OCI-LY7 (cell line): Measurements from ENCODE around the gene GCM1. TPM values are rescaled to one million over a fixed set of nuclear protein-coding genes. Genes with fewer than 3 reads are reported as not detected.

Experiments
- BruUV-seq: library from RNA; stranded (reverse); fragments of 400-500 nt; replicated peaks from 2 replicates; lab custom pipeline; 2021; lab: Mats Ljungman, UMichigan
- CTCF ChIA-PET: fragments of 300-600 bp; sonication (Branson Sonifier 250); formaldehyde crosslinking; loops from one replicate; lab custom pipeline; 2022; ENCODE audit warnings: antibody characterized with exemption; ENCODE audit not compliant: unreplicated experiment; lab: Charles Lee
- POLR2A ChIA-PET: fragments of 300-600 bp; sonication (Branson Sonifier 250); formaldehyde crosslinking; loops from one replicate; lab custom pipeline; 2022; ENCODE audit warnings: antibody characterized with exemption; lab: Charles Lee
- DNase-seq: peaks from one replicate; pipeline ENCODE4 v3.0.0-alpha.2; 2015; ENCODE audit warnings: low spot score
- H2AFZ ChIP-seq: fragments of 200-600 bp; sonication (generic), shearing (Covaris generic); 2 replicates; pipeline ENCODE4 v1.6.1; 2014; ENCODE audit warnings: mild to moderate bottlenecking, antibody characterized with exemption, low read length, moderate library complexity
- H3K27ac ChIP-seq: fragments of 200-600 bp; sonication (generic); 2 replicates; pipeline ENCODE4 v1.5.1; 2014; ENCODE audit warnings: mixed run types, low read depth, mild to moderate bottlenecking, moderate library complexity, low read length, inconsistent platforms; ENCODE audit not compliant: poor library complexity, severe bottlenecking
- H3K36me3 ChIP-seq: fragments of 200-600 bp; sonication (generic); 2 replicates; pipeline ENCODE4 v1.6.1; 2014; ENCODE audit warnings: mild to moderate bottlenecking, antibody characterized with exemption, low read length, moderate library complexity, mixed read lengths; ENCODE audit not compliant: insufficient read depth
- H3K4me1 ChIP-seq: fragments of 200-600 bp; sonication (generic); 2 replicates; pipeline ENCODE4 v1.5.1; 2014; ENCODE audit warnings: mild to moderate bottlenecking, low read length; ENCODE audit not compliant: insufficient read depth, poor library complexity, severe bottlenecking
- H3K4me2 ChIP-seq: fragments of 200-600 bp; sonication (generic); 2 replicates; pipeline ENCODE4 v1.6.1; 2014; ENCODE audit warnings: mild to moderate bottlenecking, low read length
- H3K4me3 ChIP-seq: fragments of 200-600 bp; sonication (generic); 2 replicates; pipeline ENCODE4 v1.5.1; 2014; ENCODE audit warnings: mild to moderate bottlenecking, low read depth, low read length; ENCODE audit not compliant: poor library complexity, severe bottlenecking
- H3K79me2 ChIP-seq: fragments of 200-600 bp; sonication (generic); 2 replicates; pipeline ENCODE4 v1.6.1; 2016; ENCODE audit warnings: low read depth, mild to moderate bottlenecking, low read length, moderate library complexity, mixed read lengths; ENCODE audit not compliant: insufficient read depth
- H3K9me2 ChIP-seq: fragments of 200-600 bp; sonication (generic); 2 replicates; pipeline ENCODE4 v1.6.1; 2016; ENCODE audit warnings: mild to moderate bottlenecking, low read length, mixed read lengths; ENCODE audit not compliant: insufficient read depth
- H3K9me3 ChIP-seq: fragments of 200-600 bp; sonication (generic); 2 replicates; pipeline ENCODE4 v1.6.1; 2014; ENCODE audit warnings: mild to moderate bottlenecking, mixed run types, low read length, mixed read lengths
- H4K20me1 ChIP-seq: fragments of 200-600 bp; sonication (generic); 2 replicates; pipeline ENCODE4 v1.6.1; 2014; ENCODE audit warnings: mild to moderate bottlenecking, antibody characterized with exemption, low read length, moderate library complexity, mixed read lengths; ENCODE audit not compliant: insufficient read depth
- CTCF ChIP-seq: fragments of 200-600 bp; sonication (generic); conservative IDR thresholded peaks from 2 replicates; pipeline ENCODE4 v1.5.1; 2014; ENCODE audit warnings: mild to moderate bottlenecking, antibody characterized with exemption, low read length, moderate library complexity, mixed read lengths
- EZH2phosphoT487 ChIP-seq: fragments of 200-600 bp; sonication (generic); IDR thresholded peaks from 2 replicates; pipeline ENCODE4 v1.6.1; 2018; ENCODE audit warnings: low read depth, borderline replicate concordance, mild to moderate bottlenecking, mixed run types, antibody characterized with exemption, low read length, moderate library complexity, mixed read lengths
- intact Hi-C: fragments of 100-400 bp; cut with micrococcal nuclease; formaldehyde crosslinking; loops from one replicate; pipeline ENCODE4 v1.10.0; 2022; ENCODE audit not compliant: unreplicated experiment
- total RNA-seq, 2 experiments: library from RNA; depleted of rRNA in 1 of 2; stranded (reverse); fragments of >200 nt in 1 of 2; shearing (Covaris generic) in 1 of 2; gene quantifications; 2 replicates each; pipeline ENCODE4 v1.2.3, GENCODE V29; 2014 to 2022

The GCM1 gene
- total RNA-seq, 2 experiments from 2014 or later: not detected

GRCh38 chr6:53192682-53193188 is 44.1 kb upstream of the GCM1 start:
- BruUV-seq: no TSS peak
- H3K4me3 ChIP-seq: no peak overlapping the region
- H3K36me3 ChIP-seq: no peaks in the 10 kb centered on the region
- ChIA-PET POLR2A (interaction anchor here (0.6 to 2.0 kb wide), 3 partner anchors 10 to 106 kb away, joined by 3 to 7 read pairs (median 3); no protein-coding TSS in a partner anchor), CTCF (no interaction called here)
- no peaks in the 10 kb centered on the region for H3K9me3 ChIP-seq
- H3K9me2 ChIP-seq: no peaks in the 10 kb centered on the region
- no peaks in the 10 kb centered on the region for H4K20me1 ChIP-seq
- H3K4me2 ChIP-seq: no peak overlapping the region
- no peak overlapping the region for H3K27ac ChIP-seq
- H3K4me1 ChIP-seq: peaks cover 11% of the 10 kb centered on the region
- peak overlapping the region; percentile 67 for H2AFZ ChIP-seq
- H3K79me2 ChIP-seq: no peaks in the 10 kb centered on the region
- TF ChIP-seq CTCF (no peak), EZH2phosphoT487 (no peak)
- intact Hi-C loops: no loop called here
- no peak for DNase-seq

DNA sequence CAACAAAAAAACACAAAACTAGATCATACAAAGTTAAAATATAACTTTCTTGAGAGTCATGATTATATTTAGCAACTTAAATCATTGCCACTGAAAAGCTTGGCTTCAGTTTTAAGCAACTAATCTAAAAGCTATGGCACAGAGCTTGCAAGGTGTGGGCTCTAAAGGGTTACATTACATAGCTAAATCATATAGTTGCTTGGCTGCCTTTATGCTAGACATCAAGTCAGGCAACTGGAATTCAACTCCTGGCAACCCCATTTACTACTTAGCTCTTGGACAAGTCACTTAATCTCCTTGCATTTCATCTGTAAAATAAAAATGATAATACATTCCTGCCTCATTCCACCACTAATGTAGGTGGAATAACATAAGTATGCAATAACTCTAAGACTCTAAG is 40.9 kb upstream of the GCM1 start:
- BruUV-seq: no TSS peak
- CTCF ChIA-PET: no interaction called here
- Histone ChIP-seq H3K9me3 (no peaks in the 10 kb centered on the region), H2AFZ (no peak overlapping the region), H3K4me1 (peaks cover 13% of the 10 kb centered on the region), H3K79me2 (no peaks in the 10 kb centered on the region), H3K27ac (no peak overlapping the region), H3K36me3 (no peaks in the 10 kb centered on the region), H3K4me2 (no peak overlapping the region), H3K4me3 (no peak overlapping the region), H4K20me1 (no peaks in the 10 kb centered on the region), H3K9me2 (no peaks in the 10 kb centered on the region)
- intact Hi-C loops: loop anchor here (5.0 kb wide), 1 partner anchor 53 kb away; no protein-coding TSS in a partner anchor
- POLR2A ChIA-PET: interaction anchor here (0.7 to 0.9 kb wide), 2 partner anchors 10 to 140 kb away, joined by 3 to 4 read pairs; no protein-coding TSS in a partner anchor
- no peak for DNase-seq
- no peak for TF ChIP-seq CTCF
- TF ChIP-seq EZH2phosphoT487: no peak

GRCh38 chr6:53188833-53189232 is 40.2 kb upstream of the GCM1 start:
- intact Hi-C loops: loop anchor here (5.0 kb wide), 1 partner anchor 53 kb away; no protein-coding TSS in a partner anchor
- H3K4me3 ChIP-seq: no peak overlapping the region
- no TSS peak for BruUV-seq
- H2AFZ ChIP-seq: peak overlapping the region; percentile 85; the same call in 1 of the 2 replicates
- TF ChIP-seq CTCF (no peak), EZH2phosphoT487 (no peak)
- no peaks in the 10 kb centered on the region for H3K9me3 ChIP-seq
- H3K27ac ChIP-seq: no peak overlapping the region
- no peaks in the 10 kb centered on the region for H4K20me1 ChIP-seq
- H3K79me2 ChIP-seq: no peaks in the 10 kb centered on the region
- ChIA-PET POLR2A (interaction anchor here (0.6 to 1.4 kb wide), 7 partner anchors 74 to 356 kb away, joined by 3 to 5 read pairs (median 4); partner anchors contain the start of gene GCLC), CTCF (interaction anchor here (1.4 kb wide), 1 partner anchor 9 kb away, joined by 3 read pairs; no protein-coding TSS in a partner anchor)
- no peak for DNase-seq
- H3K4me2 ChIP-seq: peak overlapping the region; percentile 65
- H3K36me3 ChIP-seq: no peaks in the 10 kb centered on the region
- peaks cover 13% of the 10 kb centered on the region for H3K4me1 ChIP-seq
- no peaks in the 10 kb centered on the region for H3K9me2 ChIP-seq
